K562 (cell line): ENCODE results near the gene PHACTR3. TPM values are rescaled to one million over a fixed set of nuclear protein-coding genes. Genes with fewer than 3 reads are reported as not detected.

Source experiments
- ATAC-seq: fragments of 200-7000 bp; cut with Tn5 transposase; 3 replicates; pipeline ENCODE4 v1.9.1; 2020; ENCODE audit warnings: moderate library complexity
- BruUV-seq: library from RNA; stranded (reverse); fragments of 400-500 nt; replicated peaks from 2 replicates; lab custom pipeline; 2021; lab: Mats Ljungman, UMichigan
- CTCF ChIA-PET: fragments of 300-600 bp; formaldehyde crosslinking; extraction: SDS; loops from one replicate; lab custom pipeline; 2021; ENCODE audit warnings: low intra/inter-chr PET ratio; lab: Yijun Ruan, JAX
- POLR2A ChIA-PET: fragments of 300-600, 350-650 bp; sonication (Branson Sonifier 250); formaldehyde crosslinking; extraction: SDS; loops from one replicate; lab custom pipeline; 2021; ENCODE audit warnings: antibody characterized with exemption, inconsistent platforms; lab: Yijun Ruan, JAX
- DNase-seq, 4 experiments: peaks; one replicate each; pipeline versions ENCODE4 v3.0.0 to v3.0.0-alpha.2; 2011 to 2018; ENCODE audit warnings: low spot score in 3 of 4, mixed read lengths in 3 of 4; ENCODE audit errors: extremely low read depth in 1 of 4
- FAIRE-seq: peaks from 2 replicates; lab custom pipeline; 2011; peaks lifted over from hg19 to GRCh38; lab: Jason Lieb, UNC
- H2AFZ ChIP-seq: 2 replicates; pipeline ENCODE4 v1.6.0; 2011; ENCODE audit warnings: low read depth, low read length, control low read depth, inconsistent platforms
- H3K27ac ChIP-seq: fragments of 200-600 bp; 3 replicates; pipeline ENCODE4 v1.8.0; 2011; ENCODE audit warnings: low read depth, mild to moderate bottlenecking, control low read depth, inconsistent platforms, low read length, moderate library complexity, mixed read lengths; ENCODE audit errors: extremely low read depth
- H3K27me3 ChIP-seq, 2 experiments: fragments of 300-600 bp in 1 of 2; 2 replicates in 1 of 2; 3 replicates in 1 of 2; pipeline versions ENCODE4 v1.6.0 to v1.8.0; 2011; ENCODE audit warnings: inconsistent platforms in 2 of 2, low read length in 2 of 2, mild to moderate bottlenecking in 1 of 2, mixed read lengths in 1 of 2, moderate library complexity in 1 of 2; ENCODE audit not compliant: control insufficient read depth in 2 of 2, insufficient read depth in 2 of 2
- H3K36me3 ChIP-seq: fragments of 300-600 bp; 3 replicates; pipeline ENCODE4 v1.8.0; 2011; ENCODE audit warnings: mild to moderate bottlenecking, low read length, inconsistent platforms; ENCODE audit not compliant: control insufficient read depth, insufficient read depth
- H3K4me1 ChIP-seq, 2 experiments: fragments of 200-600 bp in 1 of 2; replicated peaks in 1 of 2; 2 replicates in 1 of 2; 3 replicates in 1 of 2; pipeline versions ENCODE4 v1.5.1 to v1.8.0; 2011; ENCODE audit warnings: inconsistent platforms in 2 of 2, low read length in 2 of 2, mild to moderate bottlenecking in 1 of 2, mixed read lengths in 1 of 2, moderate library complexity in 1 of 2; ENCODE audit not compliant: control insufficient read depth in 2 of 2, insufficient read depth in 2 of 2
- H3K4me2 ChIP-seq: 2 replicates; pipeline ENCODE4 v1.6.1; 2011; ENCODE audit warnings: low read length, control low read depth, inconsistent platforms, mixed read lengths; ENCODE audit not compliant: insufficient read depth
- H3K4me3 ChIP-seq: fragments of 200-600 bp; sonication (generic), shearing (Covaris generic); 2 replicates; pipeline ENCODE4 v1.5.1; 2016; ENCODE audit warnings: control low read depth, inconsistent platforms
- H3K79me2 ChIP-seq: fragments of 200-600 bp; 3 replicates; pipeline ENCODE4 v1.8.0; 2011; ENCODE audit warnings: low read length, inconsistent platforms; ENCODE audit not compliant: control insufficient read depth, insufficient read depth
- H3K9ac ChIP-seq, 2 experiments: 2 replicates each; pipeline versions ENCODE4 v1.6.0 to v1.6.1; 2011; ENCODE audit warnings: low read depth in 2 of 2, low read length in 2 of 2, control low read depth in 1 of 2, inconsistent platforms in 1 of 2, mild to moderate bottlenecking in 1 of 2, mixed read lengths in 1 of 2; ENCODE audit not compliant: insufficient read depth in 1 of 2
- H3K9me1 ChIP-seq: one replicate; pipeline ENCODE4 v1.6.0; 2011; ENCODE audit warnings: inconsistent platforms, mild to moderate bottlenecking, low read length, moderate library complexity; ENCODE audit not compliant: control insufficient read depth, insufficient read depth
- H3K9me3 ChIP-seq: replicated peaks from 2 replicates; pipeline ENCODE4 v1.5.1; 2011; ENCODE audit warnings: low read depth, low read length, inconsistent platforms; ENCODE audit not compliant: control insufficient read depth, insufficient read depth
- H4K20me1 ChIP-seq: replicated peaks from 2 replicates; pipeline ENCODE4 v1.6.1; 2011; ENCODE audit warnings: low read length, inconsistent platforms, mixed read lengths; ENCODE audit not compliant: control insufficient read depth, insufficient read depth
- ETS1 ChIP-seq: conservative IDR thresholded peaks from 2 replicates; pipeline ENCODE4 v1.6.1; 2011; ENCODE audit warnings: low read depth, mild to moderate bottlenecking, low read length; ENCODE audit not compliant: control insufficient read depth
- HEY1 ChIP-seq: fragments of 250-450 bp; sonication (Bioruptor Pico); IDR thresholded peaks from 2 replicates; pipeline ENCODE4 v1.5.0; 2020; ENCODE audit warnings: mild to moderate bottlenecking, moderate library complexity, borderline replicate concordance
- NKRF ChIP-seq: fragments of 450-650 bp; IDR thresholded peaks from 2 replicates; pipeline ENCODE4 v1.6.1; 2016; ENCODE audit warnings: borderline replicate concordance
- NR2F6 ChIP-seq: fragments of 450-650 bp; formaldehyde crosslinking; IDR thresholded peaks from 2 replicates; pipeline ENCODE4 v1.4.0; 2020; ENCODE audit warnings: mild to moderate bottlenecking
- PHTF2 ChIP-seq: fragments of 250-450 bp; sonication (Bioruptor Pico); IDR thresholded peaks from 2 replicates; pipeline ENCODE4 v1.5.0; 2021; ENCODE audit warnings: mild to moderate bottlenecking
- POLR2AphosphoS5 ChIP-seq: IDR thresholded peaks from 2 replicates; pipeline ENCODE4 v1.6.1; 2011; ENCODE audit warnings: mild to moderate bottlenecking, low read depth, low read length, moderate library complexity; ENCODE audit not compliant: control insufficient read depth, insufficient read depth
- ZNF696 ChIP-seq: fragments of 250-450 bp; sonication (Bioruptor Pico); conservative IDR thresholded peaks from 2 replicates; pipeline ENCODE4 v1.4.0; 2020; ENCODE audit warnings: mild to moderate bottlenecking, moderate library complexity
- WGBS: fragments of 100-300 bp; shearing (Covaris generic); methylation state at CpG from one replicate; pipeline ENCODE4 v1.1.6; 2016; ENCODE audit warnings: low coverage, mixed read lengths; ENCODE audit not compliant: insufficient coverage; ENCODE audit errors: missing lambda C conversion rate; 5-methylcytosine and 5-hydroxymethylcytosine counted together
- in situ Hi-C: fragments of 300-500 bp; cut with MboI; formaldehyde crosslinking; loops from 4 replicates; pipeline ENCODE4 v1.15.0; 2018; ENCODE audit warnings: inconsistent platforms, mixed read lengths
- intact Hi-C: fragments of 100-400 bp; cut with micrococcal nuclease; formaldehyde crosslinking; loops from 2 replicates; pipeline ENCODE4 v1.14.2; 2022
- polyA plus RNA-seq, 8 experiments: library from polyadenylated mRNA; depleted of rRNA in 4 of 8; stranded (reverse) in 5 of 8; unstranded in 3 of 8; fragments of >200 nt; fragmentation: Nextera tagmentation in 2 of 8; fragmentation: Illumina TruSeq in 1 of 8; extraction: Ambion mirVana in 2 of 8; extraction: Trizol in 1 of 8; gene quantifications; 2 replicates each; pipeline versions ENCODE4 v1.2.1 to v1.2.3, GENCODE V29; 2011 to 2014; ENCODE audit warnings: inconsistent platforms in 1 of 8, missing spikeins in 1 of 8
- total RNA-seq, 7 experiments: library from RNA; depleted of rRNA in 6 of 7; stranded (reverse); fragments of >200 nt in 6 of 7; fragmentation: Illumina TruSeq in 2 of 7; extraction: Trizol in 2 of 7; gene quantifications; 2 replicates each; pipeline versions ENCODE4 v1.2.1 to v1.2.3, GENCODE V29; 2011 to 2021; ENCODE audit warnings: low replicate concordance in 1 of 7
- TF ChIP-seq, protein P1 (sequence below), 3 experiments: fragments of 200-800 bp in 1 of 3; sonication (Bioruptor generic) in 1 of 3; sonication (generic) in 1 of 3; formaldehyde crosslinking in 1 of 3; IDR thresholded peaks; 2 replicates each; pipeline versions ENCODE4 v1.6.1 to v1.8.0; 2016 to 2022; ENCODE audit warnings: mild to moderate bottlenecking in 2 of 3, missing compliant biosample characterization in 2 of 3, missing genetic modification characterization in 2 of 3, missing genetic modification reagents in 1 of 3

PHACTR3 gene
- total and polyA plus RNA-seq, 9 of the 15 experiments (the other 6 are each of a cell fraction or from before 2014, with no cell fraction given), result not detected

DNA sequence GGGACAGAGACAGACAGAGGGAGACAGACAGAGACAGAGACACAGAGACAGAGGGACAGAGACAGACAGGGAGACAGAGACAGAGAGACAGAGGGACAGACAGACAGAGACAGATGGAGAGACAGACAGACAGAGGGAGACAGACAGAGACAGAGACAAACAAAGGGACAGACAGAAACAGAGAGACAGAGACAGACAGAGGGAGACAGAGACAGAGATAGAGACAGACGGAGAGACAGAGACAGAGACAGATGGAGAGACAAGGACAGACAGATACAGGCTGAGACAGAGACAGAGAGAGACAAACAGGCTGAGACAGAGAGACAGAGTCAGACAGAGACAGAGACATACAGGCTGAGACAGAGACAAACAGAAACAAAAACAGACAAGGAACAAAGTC is 39.4 kb upstream of the PHACTR3 start (continued):
- TF ChIP-seq NR2F6 (CRISPR knock-in tag), result no peak

DNA sequence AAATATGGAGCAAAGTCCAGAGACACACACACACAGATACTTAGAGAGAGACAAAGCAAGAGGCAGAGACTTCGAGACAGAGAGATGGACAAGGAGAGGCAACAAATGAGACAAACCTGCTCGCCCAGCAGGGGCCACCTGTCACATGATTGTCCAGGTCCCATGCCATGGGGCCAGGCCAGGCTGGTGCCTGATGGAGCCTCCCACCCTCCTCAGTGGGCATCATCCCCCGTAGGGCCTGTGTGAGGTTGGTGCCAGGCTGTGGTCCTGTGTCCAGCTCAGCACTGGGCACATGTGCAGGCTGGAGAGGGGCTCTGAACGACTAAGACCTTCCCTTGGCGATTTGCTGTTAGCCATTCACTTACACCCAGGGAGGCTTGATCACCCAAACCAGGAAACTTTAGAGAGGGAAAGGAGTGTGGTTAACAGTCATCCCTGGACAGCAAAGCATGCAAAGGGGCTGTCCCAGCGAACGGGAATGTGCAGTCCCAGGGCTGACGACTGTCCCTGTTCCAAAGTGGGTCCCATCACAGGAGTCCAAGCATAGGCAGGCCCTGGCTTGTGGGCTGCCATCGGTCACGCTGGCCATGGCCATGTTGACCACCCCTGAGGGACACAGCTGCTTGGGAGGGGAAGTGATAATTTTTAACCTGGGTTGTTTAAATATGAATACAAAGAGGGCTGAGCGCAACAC is 38.4 kb upstream of the PHACTR3 start:
- no TSS peak for BruUV-seq
- in situ Hi-C loops, result no loop called here
- no peak for DNase-seq

More for the DNA sequence above, 38.4 kb upstream of the PHACTR3 start:
- H3K27me3 ChIP-seq, result no peaks in the 10 kb centered on the region
- H3K9ac ChIP-seq, result no peak overlapping the region
- no peak overlapping the region for H3K4me3 ChIP-seq
- no peak overlapping the region for H3K4me2 ChIP-seq
- CTCF ChIA-PET, result no interaction called here
- H2AFZ ChIP-seq, result no peak overlapping the region
- H3K4me1 ChIP-seq, result no peaks in the 10 kb centered on the region
- WGBS, result 2% methylated on average over 10 of the region's 11 CpGs
- intact Hi-C loops, result no loop called here
- no peaks in the 10 kb centered on the region for H4K20me1 ChIP-seq
- no peak overlapping the region for H3K27ac ChIP-seq
- TF ChIP-seq NKRF (no peak), POLR2AphosphoS5 (no peak), HEY1 (CRISPR knock-in tag) (no peak), ETS1 (no peak), ZNF696 (CRISPR knock-in tag) (no peak), PHTF2 (CRISPR knock-in tag) (no peak)
- TF ChIP-seq, protein P1, sequence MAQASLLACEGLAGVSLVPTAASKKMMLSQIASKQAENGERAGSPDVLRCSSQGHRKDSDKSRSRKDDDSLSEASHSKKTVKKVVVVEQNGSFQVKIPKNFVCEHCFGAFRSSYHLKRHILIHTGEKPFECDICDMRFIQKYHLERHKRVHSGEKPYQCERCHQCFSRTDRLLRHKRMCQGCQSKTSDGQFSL (CRISPR knock-in tag; IDR thresholded peaks at IDR 0.05), result no peak
- TF ChIP-seq, protein P1 (tag; IDR thresholded peaks at IDR 0.05), result no peak
- H3K9me3 ChIP-seq, result no peaks in the 10 kb centered on the region
- no peaks in the 10 kb centered on the region for H3K36me3 ChIP-seq
- FAIRE-seq (no peak), ATAC-seq (no peak; the same call in 2 of the 3 replicates)
- POLR2A ChIA-PET, result no interaction called here
- H3K9me1 ChIP-seq, result no peaks in the 10 kb centered on the region
- no peaks in the 10 kb centered on the region for H3K79me2 ChIP-seq
